Measurements from ENCODE around the gene NADSYN1. TPM values are rescaled to one million over a fixed set of nuclear protein-coding genes. Genes with fewer than 3 reads are reported as not detected.

The NADSYN1 gene
- polyA plus RNA-seq, 3 donors, result 44.1 to 162 (median 44.8) TPM

DNA sequence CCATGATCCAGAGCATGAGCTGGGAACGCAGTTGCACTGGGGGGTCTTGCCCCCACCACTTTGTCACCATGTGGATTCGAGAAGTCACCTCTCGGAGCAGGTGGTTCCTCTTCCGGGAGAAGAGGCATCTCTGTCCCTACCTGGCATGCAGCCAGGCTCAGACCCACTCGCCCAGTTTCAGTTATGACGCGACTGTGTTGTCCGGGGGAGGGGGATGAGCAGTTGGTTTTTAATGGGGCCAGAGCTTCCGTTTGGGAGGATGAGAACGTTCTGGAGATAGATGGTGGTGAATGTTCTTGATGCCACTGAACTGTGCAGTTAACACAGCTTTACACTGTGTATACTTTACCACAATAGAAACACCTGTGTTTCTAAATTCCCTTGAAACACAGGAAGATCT, 46.3 kb upstream of the NADSYN1 start:
- H3K36me3 ChIP-seq (replicated peaks in 1 of 2; ENCODE audit: control insufficient read depth in 1 of 2, insufficient read depth in 2 of 2, low read length in 2 of 2), result no peaks in the 10 kb centered on the region
- H3K27ac ChIP-seq (ENCODE audit: low read depth in 1 of 2, low read length in 2 of 2), result no peak overlapping the region
- Mint-ChIP-seq H3K4me1 (no peaks in the 10 kb centered on the region), H3K27me3 (ENCODE audit: low read depth in 3 of 3) (peaks cover 2 to 11% (median 10%) of the 10 kb centered on the region in 3 donors), H3K9me3 (peaks cover 0 to 14% (median 6%) of the 10 kb centered on the region in 7 donors), H3K4me3 (no peak overlapping the region), H3K36me3 (no peaks in the 10 kb centered on the region), H3K27ac (no peak overlapping the region)
- H2AFZ ChIP-seq (ENCODE audit: insufficient read depth, low read depth, low read length, poor library complexity, severe bottlenecking), result no peak overlapping the region
- no peak overlapping the region for H3K9ac ChIP-seq (ENCODE audit: insufficient read depth, low read length, poor library complexity, severe bottlenecking)
- TF ChIP-seq, protein P1, sequence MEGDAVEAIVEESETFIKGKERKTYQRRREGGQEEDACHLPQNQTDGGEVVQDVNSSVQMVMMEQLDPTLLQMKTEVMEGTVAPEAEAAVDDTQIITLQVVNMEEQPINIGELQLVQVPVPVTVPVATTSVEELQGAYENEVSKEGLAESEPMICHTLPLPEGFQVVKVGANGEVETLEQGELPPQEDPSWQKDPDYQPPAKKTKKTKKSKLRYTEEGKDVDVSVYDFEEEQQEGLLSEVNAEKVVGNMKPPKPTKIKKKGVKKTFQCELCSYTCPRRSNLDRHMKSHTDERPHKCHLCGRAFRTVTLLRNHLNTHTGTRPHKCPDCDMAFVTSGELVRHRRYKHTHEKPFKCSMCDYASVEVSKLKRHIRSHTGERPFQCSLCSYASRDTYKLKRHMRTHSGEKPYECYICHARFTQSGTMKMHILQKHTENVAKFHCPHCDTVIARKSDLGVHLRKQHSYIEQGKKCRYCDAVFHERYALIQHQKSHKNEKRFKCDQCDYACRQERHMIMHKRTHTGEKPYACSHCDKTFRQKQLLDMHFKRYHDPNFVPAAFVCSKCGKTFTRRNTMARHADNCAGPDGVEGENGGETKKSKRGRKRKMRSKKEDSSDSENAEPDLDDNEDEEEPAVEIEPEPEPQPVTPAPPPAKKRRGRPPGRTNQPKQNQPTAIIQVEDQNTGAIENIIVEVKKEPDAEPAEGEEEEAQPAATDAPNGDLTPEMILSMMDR (IDR thresholded peaks at IDR 0.05), result no peak
- H3K4me3 ChIP-seq (replicated peaks in 1 of 3; ENCODE audit: low read depth in 2 of 3, low read length in 3 of 3), result no peak overlapping the region
- H3K9me3 ChIP-seq (replicated peaks in 1 of 2; ENCODE audit: control insufficient read depth in 1 of 2, insufficient read depth in 1 of 2, low read length in 2 of 2), result peaks cover 0 to 6% of the 10 kb centered on the region in 2 donors
- H3K4me1 ChIP-seq (ENCODE audit: control insufficient read depth in 1 of 2, insufficient read depth in 2 of 2, low read length in 2 of 2), result no peaks in the 10 kb centered on the region
- intact Hi-C loops (cut with micrococcal nuclease), result no loop called here
- no peak overlapping the region for H3K4me2 ChIP-seq (replicated peaks; ENCODE audit: extremely low read depth, low read length, poor library complexity, severe bottlenecking)
- 67% methylated on average over 3 of the region's 10 CpGs for WGBS (ENCODE audit: insufficient coverage)
- H3K79me2 ChIP-seq (ENCODE audit: insufficient read depth, low read length), result no peaks in the 10 kb centered on the region
- H4K20me1 ChIP-seq (ENCODE audit: insufficient read depth, low read length), result no peaks in the 10 kb centered on the region
- H3K27me3 ChIP-seq (ENCODE audit: control insufficient read depth in 2 of 2, insufficient read depth in 2 of 2, low read length in 2 of 2), result no peaks in the 10 kb centered on the region
- no peak for DNase-seq

DNA sequence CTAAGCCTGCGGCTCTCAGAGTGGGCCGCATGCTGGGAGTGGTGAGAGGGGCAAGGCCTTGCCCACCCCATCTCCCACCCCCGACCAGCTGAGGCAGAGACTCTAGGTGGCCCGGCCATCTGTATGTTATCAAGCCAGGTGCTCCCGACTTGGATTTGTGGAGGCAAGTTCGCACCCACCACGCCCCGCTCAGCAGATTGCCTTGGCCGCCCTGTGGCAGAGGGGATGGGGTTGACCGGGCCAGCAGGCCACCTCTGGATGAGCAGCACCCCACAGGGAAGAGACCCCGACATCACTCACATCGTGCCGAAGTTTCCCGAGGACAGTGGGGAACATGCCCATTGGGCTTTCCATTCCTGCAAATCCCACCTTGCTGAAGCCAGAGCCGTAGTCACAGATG, 45.6 kb upstream of the NADSYN1 start:
- H3K9me3 ChIP-seq (replicated peaks in 1 of 2; ENCODE audit: control insufficient read depth in 1 of 2, insufficient read depth in 1 of 2, low read length in 2 of 2), result peaks cover 0 to 6% of the 10 kb centered on the region in 2 donors
- Mint-ChIP-seq H3K36me3 (no peaks in the 10 kb centered on the region), H3K27me3 (ENCODE audit: low read depth in 3 of 3) (peaks cover 2 to 11% (median 10%) of the 10 kb centered on the region in 3 donors), H3K4me3 (no peak overlapping the region), H3K9me3 (peaks cover 0 to 13% (median 6%) of the 10 kb centered on the region in 7 donors), H3K27ac (no peak overlapping the region), H3K4me1 (no peaks in the 10 kb centered on the region)
- no peak overlapping the region for H3K27ac ChIP-seq (ENCODE audit: low read depth in 1 of 2, low read length in 2 of 2)
- TF ChIP-seq, protein P1 (IDR thresholded peaks at IDR 0.05), result no peak
- H3K4me3 ChIP-seq (replicated peaks in 1 of 3; ENCODE audit: low read depth in 2 of 3, low read length in 3 of 3), result no peak overlapping the region
- H3K27me3 ChIP-seq (ENCODE audit: control insufficient read depth in 2 of 2, insufficient read depth in 2 of 2, low read length in 2 of 2), result no peaks in the 10 kb centered on the region
- no peak overlapping the region for H3K4me2 ChIP-seq (replicated peaks; ENCODE audit: extremely low read depth, low read length, poor library complexity, severe bottlenecking)
- no peak overlapping the region for H2AFZ ChIP-seq (ENCODE audit: insufficient read depth, low read depth, low read length, poor library complexity, severe bottlenecking)
- H3K4me1 ChIP-seq (ENCODE audit: control insufficient read depth in 1 of 2, insufficient read depth in 2 of 2, low read length in 2 of 2), result no peaks in the 10 kb centered on the region
- no peak for DNase-seq
- no peaks in the 10 kb centered on the region for H4K20me1 ChIP-seq (ENCODE audit: insufficient read depth, low read length)
- no peaks in the 10 kb centered on the region for H3K36me3 ChIP-seq (replicated peaks in 1 of 2; ENCODE audit: control insufficient read depth in 1 of 2, insufficient read depth in 2 of 2, low read length in 2 of 2)
- intact Hi-C loops (cut with micrococcal nuclease), result no loop called here
- WGBS (ENCODE audit: insufficient coverage), result 95% methylated on average over 9 of the region's 15 CpGs
- no peaks in the 10 kb centered on the region for H3K79me2 ChIP-seq (ENCODE audit: insufficient read depth, low read length)
- no peak overlapping the region for H3K9ac ChIP-seq (ENCODE audit: insufficient read depth, low read length, poor library complexity, severe bottlenecking)

Data from CD14-positive monocyte (primary cell).